Liver (tissue), 3 donors: Measurements from ENCODE around the gene ARHGEF33.
"Not testable (repeated sequence)": the region's sequence is repeated elsewhere in the genome, so short reads cannot be mapped to it uniquely, and the experiment has no call there.

ENCODE experiments used
- ATF3 ChIP-seq: IDR thresholded peaks from 2 replicates; pipeline ENCODE4 v1.6.1; 2016; ENCODE audit warnings: antibody characterized with exemption
- CTCF ChIP-seq: fragments of 150-350 bp; IDR thresholded peaks from 2 replicates; pipeline ENCODE4 v1.5.1; 2017; ENCODE audit warnings: improper control_type of control experiment, low read depth, low read length; ENCODE audit not compliant: missing input control
- FOXA2 ChIP-seq: IDR thresholded peaks from 2 replicates; pipeline ENCODE4 v1.6.1; 2016; ENCODE audit warnings: antibody characterized with exemption
- GABPA ChIP-seq, 2 donors: IDR thresholded peaks in 1 of 2; conservative IDR thresholded peaks in 1 of 2; 2 replicates each; pipeline ENCODE4 v1.6.1; 2016; ENCODE audit warnings: antibody characterized with exemption in 2 of 2, mild to moderate bottlenecking in 1 of 2, moderate library complexity in 1 of 2
- JUND ChIP-seq, 2 donors: IDR thresholded peaks; 2 replicates each; pipeline ENCODE4 v1.6.1; 2016; ENCODE audit warnings: antibody characterized with exemption in 2 of 2
- MAX ChIP-seq: IDR thresholded peaks from 2 replicates; pipeline ENCODE4 v1.6.1; 2016; ENCODE audit warnings: antibody characterized with exemption
- NR2F2 ChIP-seq: IDR thresholded peaks from 2 replicates; pipeline ENCODE4 v1.6.1; 2016; ENCODE audit warnings: antibody characterized with exemption
- REST ChIP-seq: IDR thresholded peaks from 2 replicates; pipeline ENCODE4 v1.6.1; 2016; ENCODE audit warnings: antibody characterized with exemption, mild to moderate bottlenecking
- RXRA ChIP-seq, 2 donors: IDR thresholded peaks; 2 replicates each; pipeline ENCODE4 v1.6.1; 2017 to 2018; ENCODE audit warnings: antibody characterized with exemption in 2 of 2, mild to moderate bottlenecking in 1 of 2
- SP1 ChIP-seq: IDR thresholded peaks from 2 replicates; pipeline ENCODE4 v1.6.1; 2018; ENCODE audit warnings: antibody characterized with exemption, mild to moderate bottlenecking
- TAF1 ChIP-seq: conservative IDR thresholded peaks from 2 replicates; pipeline ENCODE4 v1.6.1; 2016; ENCODE audit warnings: antibody characterized with exemption, mild to moderate bottlenecking
- YY1 ChIP-seq: IDR thresholded peaks from 2 replicates; pipeline ENCODE4 v1.6.1; 2016; ENCODE audit warnings: antibody characterized with exemption, mild to moderate bottlenecking
- donor health status: healthy.
- donor health status: healthy.

GRCh38 chr2:38936516-38936915 is 46.8 kb downstream of the ARHGEF33 start:
- not testable (repeated sequence) for TF ChIP-seq MAX; ATF3; SP1; CTCF; NR2F2; REST; JUND (IDR thresholded peaks at IDR 0.05); FOXA2; TAF1; RXRA (IDR thresholded peaks at IDR 0.05); GABPA (IDR thresholded peaks at IDR 0.05 in 1 of 2, conservative IDR thresholded peaks at IDR 0.05 in 1 of 2); YY1
